SK-N-SH treated with all-trans-retinoic acid at 6 μM for 48 hours (cell line): ENCODE data around the gene MED9.

ENCODE experiments used
- PPARA ChIP-seq: fragments of 250-450 bp; sonication (Bioruptor Pico); IDR thresholded peaks from 2 replicates; pipeline ENCODE4 v1.5.0; 2020; ENCODE audit warnings: mild to moderate bottlenecking, borderline replicate concordance
- TOX ChIP-seq: fragments of 250-450 bp; sonication (Bioruptor Pico); IDR thresholded peaks from 2 replicates; pipeline ENCODE4 v1.8.0; 2021; ENCODE audit warnings: mild to moderate bottlenecking, moderate library complexity, borderline replicate concordance
- ZFP30 ChIP-seq: fragments of 450-650 bp; formaldehyde crosslinking; IDR thresholded peaks from 2 replicates; pipeline ENCODE4 v1.5.0; 2022; ENCODE audit warnings: mild to moderate bottlenecking, moderate library complexity

DNA sequence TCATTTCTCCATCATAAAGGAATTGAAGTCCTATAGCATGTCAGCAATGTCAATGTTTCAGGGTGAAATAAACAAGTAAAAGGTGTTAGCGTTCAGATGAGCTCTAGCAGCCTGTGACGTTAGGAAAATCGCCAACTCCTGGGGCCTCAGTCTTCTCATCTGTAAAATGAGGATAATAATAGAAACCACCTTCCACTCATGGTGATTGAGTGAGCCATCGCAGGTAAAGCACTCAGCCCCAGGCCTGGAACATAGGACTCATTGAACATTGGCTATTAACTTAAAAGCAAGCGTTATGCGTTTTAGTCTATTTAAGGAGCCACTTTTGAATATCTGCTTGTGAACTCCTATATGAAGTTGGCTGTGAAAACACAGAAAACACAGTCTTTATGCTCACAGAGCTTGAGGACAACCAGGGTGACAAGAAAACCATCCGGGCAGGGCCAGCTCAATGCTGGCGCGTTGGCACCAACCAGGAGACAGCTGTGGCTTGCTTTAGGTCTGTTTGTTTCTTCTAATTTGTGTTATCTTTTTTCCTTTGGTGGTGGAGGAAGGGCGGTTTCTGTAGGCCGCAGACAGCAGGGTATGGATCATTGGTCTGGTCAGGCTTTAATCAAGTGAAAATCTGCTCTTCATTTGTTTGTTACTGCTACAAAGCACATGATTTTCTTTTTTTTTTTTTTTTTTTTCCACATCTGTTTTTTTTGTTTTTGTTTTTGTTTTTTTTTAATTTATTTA is 35.7 kb upstream of the MED9 start:
- TF ChIP-seq TOX (CRISPR knock-in tag) (no peak), ZFP30 (no peak), PPARA (CRISPR knock-in tag) (no peak)
